Fibroblast of mammary gland (primary cell): Measurements from ENCODE around the gene UNC45B.
A peak's percentile ranks its signal among the peaks of the same experiment; 100 is the strongest.
"Not testable (repeated sequence)": the region's sequence is repeated elsewhere in the genome, so short reads cannot be mapped to it uniquely, and the experiment has no call there.

ENCODE experiments used
- DNase-seq: peaks from one replicate; pipeline ENCODE4 v3.0.0-alpha.2; 2010; ENCODE audit warnings: low read depth
- H3K4me3 ChIP-seq: 2 replicates; pipeline ENCODE4 v1.5.1; 2011; ENCODE audit warnings: low read depth, mild to moderate bottlenecking, low read length, moderate library complexity; ENCODE audit not compliant: control insufficient read depth
- CTCF ChIP-seq: conservative IDR thresholded peaks from 2 replicates; pipeline ENCODE4 v1.5.1; 2011; ENCODE audit warnings: low read depth, low read length, inconsistent platforms; ENCODE audit not compliant: control insufficient read depth, insufficient read depth

UNC45B gene

GRCh38 chr17:35104844-35105450, 42.7 kb upstream of the UNC45B start:
- DNase-seq = no peak
- H3K4me3 ChIP-seq = no peak overlapping the region
- TF ChIP-seq CTCF = no peak

GRCh38 chr17:35110791-35111190, 36.8 kb upstream of the UNC45B start:
- DNase-seq, H3K4me3 ChIP-seq: not testable (repeated sequence)

GRCh38 chr17:35116845-35117244, 30.8 kb upstream of the UNC45B start:
- DNase-seq = no peak
- TF ChIP-seq CTCF = no peak
- no peak overlapping the region for H3K4me3 ChIP-seq

- H3K4me3 ChIP-seq = no peak overlapping the region
- TF ChIP-seq CTCF = peak; percentile 28
- DNase-seq = peak; percentile 46
These were observed 29.6 kb upstream of the UNC45B start for GRCh38 chr17:35117984-35118383.

GRCh38 chr17:35119370-35120165, 28.0 kb upstream of the UNC45B start, which contains the start of gene RAD51D:
Gene RAD51D, minus strand, starts transcription at chr17:35119860. Its CDS starts 247 bp downstream, at chr17:35119613.
- TF ChIP-seq CTCF = no peak
- DNase-seq = peak; percentile 46
- peak within 1 kb of the TSS; percentile 84 for H3K4me3 ChIP-seq

GRCh38 chr17:35121315-35121714, 26.3 kb upstream of the UNC45B start, which contains the start of gene FNDC8:
Gene FNDC8, plus strand, starts transcription at chr17:35121615. Its CDS starts 79 bp downstream, at chr17:35121694.
- no peak for DNase-seq
- no peak within 1 kb of the TSS for H3K4me3 ChIP-seq
- TF ChIP-seq CTCF = no peak
